HG02973 (cell line): ENCODE data around the gene TM4SF20.
"Not testable (repeated sequence)": the region's sequence is repeated elsewhere in the genome, so short reads cannot be mapped to it uniquely, and the experiment has no call there.

Experiments used
- ATAC-seq: cut with Tn5 transposase; IDR thresholded peaks from one replicate; pipeline ENCODE4 v1.9.1; 2021; ENCODE audit warnings: moderate library complexity; ENCODE audit not compliant: unreplicated experiment

The TM4SF20 gene

DNA sequence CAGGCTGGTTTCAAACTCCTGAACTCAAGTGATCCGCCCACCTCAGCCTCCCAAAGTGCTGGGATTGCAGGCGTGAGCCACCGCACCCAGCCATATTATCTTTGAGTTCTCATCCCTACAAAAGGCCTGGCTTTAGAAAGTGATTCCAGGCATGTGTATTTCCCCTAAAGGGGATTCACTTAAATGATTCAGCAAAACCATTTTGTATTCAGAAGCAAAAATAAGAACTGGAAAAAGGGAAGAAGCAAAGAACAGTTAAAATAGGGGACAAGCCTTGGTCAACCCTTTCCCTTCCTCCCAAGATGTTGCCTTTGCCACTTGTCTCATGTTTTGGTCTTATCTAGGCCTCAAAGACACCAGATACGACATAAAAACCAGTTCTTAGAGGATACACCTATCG is 10.5 kb downstream of the TM4SF20 start:
- ATAC-seq: no peak

DNA sequence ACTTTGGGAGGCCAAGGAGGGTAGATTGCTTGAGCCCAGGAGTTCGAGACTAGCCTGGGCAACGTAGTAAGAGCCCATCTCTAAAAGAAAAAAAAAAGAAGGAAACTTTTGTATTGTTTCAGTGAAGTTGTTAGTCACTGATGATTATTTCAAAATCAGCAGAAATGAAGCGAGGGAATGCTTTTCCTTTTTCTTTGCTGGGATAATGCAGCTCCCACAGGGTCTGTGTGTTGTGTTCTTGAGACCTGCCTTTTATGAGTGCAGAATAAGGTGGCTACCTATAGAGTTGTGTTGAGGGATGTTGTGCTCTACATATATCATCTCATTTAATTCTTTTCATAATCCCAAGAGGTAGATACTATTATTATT is 11.7 kb downstream of the TM4SF20 start:
- ATAC-seq: no peak

DNA sequence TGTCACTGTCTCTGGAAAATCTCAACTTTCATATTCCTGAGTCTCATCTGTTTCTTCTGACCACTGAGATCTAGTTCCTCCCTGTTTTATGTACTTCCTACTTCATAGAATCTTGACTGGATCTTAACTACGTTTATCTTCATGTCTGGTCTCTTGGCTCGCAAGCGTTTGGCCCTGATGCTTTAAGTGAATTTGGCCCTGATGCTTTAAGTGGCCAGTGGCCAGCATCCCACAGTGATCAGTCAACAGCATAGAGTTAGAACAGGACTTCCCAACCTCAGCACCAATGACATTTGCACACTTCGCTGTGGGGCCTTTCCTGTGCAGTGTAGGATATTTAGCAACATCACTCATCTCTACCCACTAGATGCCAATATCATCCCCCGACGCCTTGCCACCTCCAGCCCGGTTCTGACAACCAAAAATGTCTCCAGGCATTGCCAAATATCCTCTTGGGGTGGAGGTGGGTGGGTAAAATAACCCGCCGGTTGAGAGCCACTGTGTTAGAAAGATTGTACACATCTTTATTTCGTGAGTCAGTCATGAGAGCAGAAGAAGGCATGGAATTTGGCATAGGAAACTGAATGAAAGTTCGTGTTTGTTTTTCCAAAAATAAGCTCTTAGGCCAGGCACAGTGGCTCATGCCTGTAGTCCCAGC is 12.2 kb downstream of the TM4SF20 start:
- ATAC-seq: no peak

DNA sequence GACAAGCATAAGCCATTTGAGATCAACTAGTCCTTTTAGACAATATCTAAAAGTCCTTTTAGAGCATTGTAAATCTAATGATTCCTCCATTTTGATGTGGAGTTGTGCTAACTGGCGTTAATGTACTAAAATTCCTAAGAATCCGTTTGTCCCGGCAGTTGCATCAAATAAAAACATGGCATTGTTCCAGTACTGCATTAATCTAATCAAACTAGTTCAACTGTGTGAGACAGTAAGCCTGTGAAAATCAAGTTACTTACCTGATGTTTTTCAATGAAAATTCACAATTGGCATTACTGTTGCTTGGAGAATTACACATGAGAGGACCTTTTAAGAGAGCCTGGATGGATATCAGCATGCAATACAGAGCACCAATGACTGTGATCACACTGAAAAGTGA is 13.3 kb downstream of the TM4SF20 start:
- no peak for ATAC-seq

DNA sequence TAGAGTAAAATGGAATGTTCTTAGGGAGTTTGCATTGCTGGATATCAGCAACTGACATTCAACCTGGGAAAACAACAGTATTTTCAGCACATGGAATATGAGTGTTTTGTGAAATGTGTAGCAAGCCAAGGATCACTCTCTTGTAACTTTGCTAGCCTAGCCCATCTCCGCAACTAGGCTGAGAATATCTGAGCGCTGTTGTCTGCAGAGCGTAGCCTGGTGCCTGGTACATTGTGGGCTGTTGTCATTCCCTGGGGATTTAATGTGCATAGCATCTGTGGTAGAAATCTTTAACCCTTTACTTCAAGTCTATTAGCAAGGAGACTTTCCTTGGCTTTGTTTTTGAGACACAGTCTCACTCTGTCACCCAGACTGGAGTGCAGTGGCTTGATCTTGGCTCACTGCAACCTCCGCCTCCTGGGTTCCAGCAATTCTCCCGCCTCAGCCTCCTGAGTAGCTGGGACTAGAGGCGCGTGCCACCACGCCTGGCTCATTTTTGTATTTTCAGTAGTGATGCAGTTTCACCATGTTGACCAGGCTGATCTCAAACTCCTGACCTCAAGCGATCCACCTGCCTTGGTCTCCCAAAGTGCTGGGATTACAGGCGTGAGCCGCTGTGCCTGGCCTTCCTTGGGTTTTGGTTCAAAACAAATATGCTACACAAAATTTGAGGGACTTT is 14.4 kb downstream of the TM4SF20 start:
- not testable (repeated sequence) for ATAC-seq

DNA sequence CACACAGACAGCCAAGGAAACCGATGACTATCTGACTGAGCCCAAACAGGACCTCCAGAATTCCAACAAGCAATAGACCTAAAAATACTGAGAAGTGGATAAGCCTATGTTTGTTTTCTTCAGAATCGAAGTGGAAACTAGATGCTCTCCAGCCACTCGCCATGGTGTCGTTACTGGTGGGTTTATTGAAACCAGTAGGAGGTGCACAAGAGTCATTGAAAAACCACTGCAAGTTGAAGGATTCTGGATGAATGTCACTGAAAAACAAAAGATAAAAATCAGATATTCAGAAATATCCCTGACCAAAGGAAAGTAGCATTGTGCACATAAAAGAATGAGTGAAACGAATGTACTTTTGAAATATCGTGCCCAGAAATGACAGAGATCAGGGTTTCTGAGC is 15.3 kb downstream of the TM4SF20 start:
- ATAC-seq: no peak

DNA sequence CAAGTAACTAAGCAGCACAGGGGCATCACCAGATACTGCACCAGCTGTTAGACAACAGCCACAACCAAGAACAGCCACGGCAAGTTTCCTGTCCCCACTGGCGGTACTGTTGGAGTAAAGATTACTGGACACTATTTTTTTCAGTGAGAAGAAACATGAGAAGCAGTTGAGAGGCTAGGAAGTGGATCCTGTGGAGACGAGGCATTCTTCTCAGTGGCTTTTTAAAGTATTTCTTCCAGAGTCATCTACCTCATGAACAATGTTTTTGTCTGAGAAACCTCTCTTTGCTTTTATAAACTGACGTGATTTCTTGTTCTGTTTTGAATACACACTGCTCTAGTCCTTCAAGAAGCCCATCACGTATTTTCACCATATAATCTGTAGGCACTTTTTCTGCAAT is 18.8 kb downstream of the TM4SF20 start:
- no peak for ATAC-seq

DNA sequence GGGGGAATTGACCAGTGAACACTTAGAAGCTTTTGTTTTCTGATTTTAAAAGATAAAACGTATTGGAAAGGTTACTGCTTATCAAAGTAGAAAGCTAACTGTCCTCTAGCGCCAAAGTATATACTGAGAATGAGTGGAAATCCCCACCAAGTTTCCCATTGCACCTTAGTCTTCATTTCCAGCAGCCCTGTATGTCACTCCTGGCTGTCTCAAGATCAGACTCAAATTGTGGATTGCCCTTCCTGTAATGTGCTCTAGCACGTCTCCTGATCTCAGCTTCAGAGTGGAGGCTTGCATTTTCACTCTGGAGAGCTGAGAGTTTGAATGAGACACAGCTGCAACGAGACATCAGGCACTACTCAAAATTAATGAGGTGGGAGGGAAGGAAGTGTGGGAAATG is 27.5 kb downstream of the TM4SF20 start:
- peak; percentile 69 for ATAC-seq

DNA sequence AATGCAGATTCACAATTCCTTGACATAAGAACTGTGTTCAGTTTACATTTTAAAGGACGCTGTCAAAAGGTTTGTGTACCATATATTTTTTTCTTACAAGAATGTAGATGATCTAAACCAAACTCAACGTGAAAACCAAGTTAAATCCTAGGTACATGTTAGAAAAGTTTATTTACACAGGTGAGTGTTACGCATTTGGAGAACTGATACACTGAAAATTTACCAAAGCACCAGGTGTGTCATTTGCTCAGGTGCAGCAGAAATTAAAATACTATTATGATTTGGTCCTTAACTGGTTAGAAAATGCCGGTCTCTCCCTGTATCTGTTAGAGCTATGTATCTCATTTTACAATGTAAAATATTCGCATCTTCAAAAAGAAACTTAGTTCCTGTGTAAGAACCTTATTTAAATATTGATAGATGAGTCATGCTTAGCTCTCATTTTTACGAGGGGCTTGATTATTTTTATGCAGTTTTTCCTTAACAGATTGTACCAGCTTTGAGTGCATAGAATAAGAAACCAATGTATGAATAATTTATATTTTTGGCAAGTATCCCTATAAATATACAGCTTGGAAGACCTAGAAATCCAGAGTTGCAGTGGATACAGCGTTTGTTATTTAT is 29.0 kb downstream of the TM4SF20 start:
- no peak for ATAC-seq

DNA sequence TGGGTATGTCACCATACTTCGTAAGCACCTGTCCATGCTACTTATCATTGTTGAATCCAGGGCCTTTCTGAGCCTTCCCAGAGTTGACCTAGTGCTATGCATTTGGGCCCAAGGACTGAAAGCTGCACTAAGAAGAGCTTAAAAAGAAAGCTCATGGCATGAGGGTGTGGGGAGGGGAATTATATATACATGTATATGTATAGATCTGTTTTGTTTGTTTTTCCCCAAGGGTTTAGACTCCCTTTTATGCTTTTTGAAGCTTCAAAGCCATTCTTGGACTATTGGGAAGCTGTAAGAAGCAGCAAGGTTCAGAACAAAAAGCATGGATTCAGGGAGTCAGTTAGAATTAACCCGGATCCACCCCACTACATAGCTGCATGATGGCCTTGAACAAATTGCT is 30.8 kb downstream of the TM4SF20 start:
- ATAC-seq: no peak

DNA sequence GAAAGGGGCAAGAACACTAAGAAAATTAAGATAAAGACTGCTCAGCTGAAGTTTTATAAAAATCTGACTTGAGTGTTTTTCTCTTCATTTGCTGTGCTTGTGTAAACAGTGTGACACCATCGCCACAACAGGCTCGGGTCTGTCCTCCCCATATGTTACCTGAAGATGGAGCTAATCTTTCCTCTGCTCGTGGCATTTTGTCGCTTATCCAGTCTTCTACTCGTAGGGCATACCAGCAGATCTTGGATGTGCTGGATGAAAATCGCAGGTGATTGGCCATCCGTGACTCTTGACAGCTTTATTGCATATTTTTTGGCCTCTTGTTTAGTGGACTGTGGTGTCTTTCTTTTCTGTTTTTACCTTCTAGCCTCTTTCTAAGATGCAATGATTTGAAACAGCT is 32.0 kb downstream of the TM4SF20 start:
- ATAC-seq: no peak

DNA sequence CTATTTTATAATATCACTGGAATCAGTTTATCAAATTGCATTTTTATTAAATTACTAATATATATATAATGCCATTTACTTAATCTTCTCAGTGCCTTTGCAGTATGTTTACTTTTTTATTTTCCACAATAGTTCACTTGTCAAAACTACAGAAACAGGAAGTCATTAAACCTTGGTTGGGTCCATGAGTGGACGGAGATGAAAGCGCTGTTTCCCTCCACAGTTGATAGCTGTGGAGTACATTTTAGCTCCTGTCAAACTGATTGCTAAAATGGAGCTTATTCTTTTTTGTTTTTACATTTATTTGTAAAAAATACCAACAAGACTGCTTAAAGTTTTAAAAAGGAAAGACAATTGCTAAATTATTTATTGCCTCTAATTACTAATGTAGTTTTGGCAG is 34.9 kb downstream of the TM4SF20 start:
- no peak for ATAC-seq

DNA sequence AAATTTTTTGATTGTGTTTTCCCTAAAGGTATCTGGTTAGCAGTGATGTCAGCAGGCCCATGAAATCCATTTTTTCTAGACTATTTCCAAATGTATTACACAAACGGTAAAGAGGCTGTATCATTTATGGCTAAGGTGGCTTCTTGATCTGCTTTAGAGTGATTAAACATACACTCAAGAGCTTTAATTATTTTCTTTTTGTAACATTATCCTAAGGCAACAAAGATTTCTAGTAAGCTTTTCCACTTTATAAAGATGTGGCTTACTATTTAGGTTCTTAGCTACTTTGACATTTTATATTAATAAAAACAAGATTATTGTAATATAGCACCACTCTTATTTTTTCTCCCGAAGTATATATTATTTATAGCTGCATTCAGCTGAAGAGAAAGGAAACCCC is 37.6 kb downstream of the TM4SF20 start:
- ATAC-seq: no peak

DNA sequence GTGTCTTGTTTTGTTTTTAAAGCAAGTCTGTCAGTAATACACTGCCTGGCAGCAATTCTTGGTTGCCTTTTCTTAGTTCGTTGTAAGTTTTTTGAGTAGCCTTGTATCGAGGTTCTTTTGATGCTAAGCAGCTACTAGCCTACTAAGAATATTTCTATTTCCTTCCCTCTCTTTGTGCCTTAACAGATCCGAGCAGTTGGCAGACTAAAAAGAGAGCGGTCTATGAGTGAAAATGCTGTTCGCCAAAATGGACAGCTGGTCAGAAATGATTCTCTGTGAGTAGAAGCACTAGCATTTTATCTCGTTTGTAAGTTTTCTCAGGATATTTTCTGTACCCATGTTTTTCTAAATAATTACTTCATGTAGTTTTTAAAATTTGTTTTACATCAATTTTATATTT is 39.0 kb downstream of the TM4SF20 start:
- no peak for ATAC-seq

DNA sequence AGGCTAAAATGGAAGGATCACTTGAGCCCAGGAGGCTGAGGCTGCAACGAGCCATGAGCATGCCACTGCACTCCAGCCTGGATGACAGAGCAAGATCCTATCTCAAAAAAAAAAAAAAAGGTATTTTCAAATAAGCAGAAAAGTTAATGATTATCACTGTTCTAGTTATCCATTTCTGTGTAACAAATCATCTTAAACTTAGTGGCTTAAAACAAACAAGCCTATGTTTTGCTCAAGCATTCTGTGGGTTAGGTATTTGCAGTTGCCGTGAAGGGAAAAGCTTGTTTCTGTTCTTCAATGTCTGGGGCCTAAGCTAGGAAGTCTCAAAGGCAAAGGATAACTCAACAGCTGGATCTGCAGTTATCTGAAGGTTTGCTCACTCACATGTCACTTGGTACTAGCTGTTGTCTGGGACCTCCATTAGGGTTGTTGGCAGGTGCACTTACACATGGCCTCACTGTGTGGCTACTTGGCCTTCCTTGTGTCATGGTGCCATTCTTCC is 40.0 kb downstream of the TM4SF20 start:
- ATAC-seq: no peak

DNA sequence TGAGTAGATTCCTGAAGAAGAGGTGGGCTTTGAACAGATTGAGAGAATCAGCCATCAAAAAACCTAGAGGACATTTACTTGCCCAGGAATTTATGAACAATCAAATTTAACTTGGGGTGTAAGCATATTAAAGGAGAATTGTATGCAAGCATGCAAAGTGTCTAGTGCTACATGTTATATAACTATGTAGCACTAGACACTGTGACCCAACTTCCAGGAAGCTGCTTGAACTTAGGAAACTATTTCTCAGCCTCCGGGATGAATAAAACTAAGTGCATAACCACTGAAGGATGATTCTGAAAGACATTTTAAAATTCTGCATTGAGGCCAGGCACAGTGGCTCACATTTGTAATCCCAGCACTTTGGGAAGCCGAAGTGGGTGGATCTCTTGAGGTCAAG is 41.7 kb downstream of the TM4SF20 start:
- no peak for ATAC-seq

DNA sequence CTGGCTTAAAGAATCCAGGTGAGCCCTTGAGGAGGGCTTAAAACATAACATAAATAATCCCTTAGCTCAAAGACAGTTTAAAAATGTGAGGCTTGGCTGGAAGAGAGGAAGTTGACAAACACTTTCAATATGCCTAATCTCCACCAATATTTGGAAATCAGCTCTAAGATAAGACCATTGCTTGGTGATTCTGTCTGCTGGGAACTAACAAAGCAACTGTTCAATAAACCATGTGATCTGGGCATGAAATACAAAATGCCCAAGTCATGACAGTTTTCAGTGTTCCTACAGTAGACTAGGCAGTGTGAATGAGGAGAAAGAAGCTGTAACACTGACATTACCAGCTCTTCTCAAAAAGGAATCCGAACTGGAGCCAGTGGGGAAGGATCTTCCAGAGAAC is 43.4 kb downstream of the TM4SF20 start:
- ATAC-seq: no peak

DNA sequence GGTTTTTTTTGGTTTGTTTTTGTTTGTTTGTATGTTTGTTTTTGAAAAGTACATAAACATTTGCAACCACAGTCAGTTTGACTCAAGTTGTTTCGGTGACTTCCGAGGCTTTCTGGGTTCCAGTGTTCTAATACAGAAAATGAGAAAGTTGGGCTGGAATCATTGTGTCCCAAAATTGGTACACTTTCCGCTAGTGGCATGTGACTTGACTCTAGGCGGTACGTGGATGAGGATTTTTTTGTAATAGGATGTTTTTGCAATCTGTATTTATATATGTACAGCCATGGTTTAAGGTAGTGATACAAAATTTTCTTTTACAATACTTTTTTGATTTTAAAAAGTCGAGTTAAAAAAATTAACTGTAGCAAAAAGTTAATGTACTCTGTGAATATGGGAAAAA is 52.3 kb downstream of the TM4SF20 start:
- no peak for ATAC-seq

DNA sequence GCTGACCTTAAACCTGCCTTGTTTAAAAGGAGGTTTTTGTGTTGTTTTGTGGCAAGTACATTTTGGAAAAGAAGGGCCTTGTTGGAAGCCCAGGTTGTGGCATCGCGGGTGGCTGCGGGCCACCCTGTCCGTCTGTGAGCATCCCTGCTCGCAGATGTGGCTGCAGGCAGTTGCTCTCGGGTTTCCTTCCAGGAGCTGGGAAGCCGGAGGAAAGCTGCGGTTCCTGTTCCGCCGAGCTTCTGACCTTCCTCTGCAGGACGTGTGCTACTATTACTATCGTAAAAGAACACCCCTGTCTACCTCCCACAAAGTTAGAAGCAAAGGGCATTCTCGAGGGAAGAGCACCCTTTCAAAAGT is 53.3 kb downstream of the TM4SF20 start:
- ATAC-seq: no peak

DNA sequence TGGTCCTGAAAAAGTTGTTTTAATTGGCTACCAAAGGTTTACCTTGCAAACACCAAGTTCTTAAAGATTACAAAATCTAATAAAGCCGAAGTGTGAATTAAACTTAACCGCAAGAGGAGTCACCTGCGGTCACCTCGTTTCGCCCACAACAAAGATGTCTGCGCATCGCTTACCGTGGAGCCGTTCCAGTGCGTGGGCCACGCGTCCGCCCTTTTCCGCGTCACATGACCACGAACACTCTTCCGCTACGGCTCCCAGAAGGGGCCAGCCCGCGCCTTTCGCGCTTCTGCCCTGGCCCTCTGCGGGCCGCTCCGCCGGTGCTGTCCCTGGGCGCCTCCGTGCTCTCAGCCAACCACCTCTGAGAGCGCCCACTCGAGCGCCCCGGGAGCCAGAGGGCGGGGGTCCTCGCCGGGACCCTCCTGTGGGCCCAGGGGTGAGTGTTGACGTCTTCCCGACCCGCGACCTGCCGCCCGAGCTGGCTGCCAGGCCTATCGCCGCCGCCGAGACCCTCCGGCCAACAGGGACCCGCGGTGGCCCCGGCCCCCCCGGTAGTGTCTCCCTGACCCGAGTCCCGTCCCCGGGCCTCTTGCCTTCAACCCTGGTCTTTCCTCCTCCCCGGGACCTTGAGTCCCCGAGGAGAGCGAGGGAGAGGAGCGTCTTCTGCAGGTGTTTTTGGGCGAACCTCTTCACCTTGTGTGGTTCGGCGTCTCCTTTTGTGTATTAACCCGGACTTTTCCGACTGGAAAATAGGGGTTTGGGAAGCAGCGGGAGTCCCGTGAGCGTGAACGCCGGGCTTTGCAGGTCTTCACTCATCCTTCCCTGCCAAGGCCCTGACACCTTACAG is 53.9 kb downstream of the TM4SF20 start, which contains the start of gene MFF:
MFF (plus strand) TSS at position 257 of the 844 bp plus-strand sequence. CDS start 5,415 bp downstream, outside the sequence.
- ATAC-seq: peak; percentile 97

DNA sequence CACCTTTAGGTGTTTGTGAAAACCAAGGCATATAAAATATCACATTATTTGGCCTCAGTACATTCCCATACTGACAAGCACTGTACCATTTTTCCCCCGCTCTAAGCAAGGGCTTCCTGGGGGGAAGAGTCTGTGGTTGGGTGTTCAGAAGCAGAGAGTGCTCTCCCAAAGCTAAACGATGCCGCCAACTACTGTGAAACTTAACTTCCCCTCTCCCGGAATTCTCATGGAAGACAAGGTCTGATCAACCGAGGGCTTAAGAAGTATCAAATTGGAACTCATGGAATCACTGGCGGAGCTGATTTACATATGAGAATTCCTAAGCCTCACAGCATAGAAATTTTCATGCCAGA is 54.5 kb downstream of the TM4SF20 start:
- ATAC-seq: no peak

DNA sequence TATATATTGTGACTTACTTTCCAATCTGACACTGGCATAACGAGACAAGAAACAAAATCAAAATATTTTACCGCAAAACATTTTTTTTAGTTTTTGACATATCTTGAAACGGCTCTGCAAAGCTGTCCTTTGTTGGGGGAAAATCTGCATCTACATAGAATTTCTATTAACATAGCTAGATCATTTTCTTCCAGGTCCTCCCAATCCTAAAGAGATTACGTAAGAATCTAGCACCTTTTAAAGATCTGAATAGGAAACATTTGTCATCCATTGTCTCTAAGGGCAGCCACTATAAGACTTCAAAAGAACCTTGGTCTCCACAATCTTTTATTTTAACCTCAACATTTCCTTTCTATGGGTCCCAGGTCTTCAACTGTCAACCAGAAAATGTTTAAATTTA is 55.3 kb downstream of the TM4SF20 start:
- no peak for ATAC-seq
